ENCODE data around the gene FBXO48.
A peak's percentile ranks its signal among the peaks of the same experiment; 100 is the strongest.
"Not testable (repeated sequence)": the region's sequence is repeated elsewhere in the genome, so short reads cannot be mapped to it uniquely, and the experiment has no call there.

Gene FBXO48

GRCh38 chr2:68463287-68463877 is 3.7 kb downstream of the FBXO48 start:
- no peak for TF ChIP-seq ZNF274 (IDR thresholded peaks at IDR 0.05; ENCODE audit: low read depth, low read length)
- H3K4me3 ChIP-seq (ENCODE audit: low read length), result no peak overlapping the region

GRCh38 chr2:68458981-68459380 is 8.1 kb downstream of the FBXO48 start:
- TF ChIP-seq ZNF274 (IDR thresholded peaks at IDR 0.05; ENCODE audit: low read depth, low read length), result no peak
- H3K4me3 ChIP-seq (ENCODE audit: low read length), result no peak overlapping the region

GRCh38 chr2:68456198-68456597 is 10.9 kb downstream of the FBXO48 start:
- no peak overlapping the region for H3K4me3 ChIP-seq (ENCODE audit: low read length)
- no peak for TF ChIP-seq ZNF274 (IDR thresholded peaks at IDR 0.05; ENCODE audit: low read depth, low read length)

- no peak for TF ChIP-seq ZNF274 (IDR thresholded peaks at IDR 0.05; ENCODE audit: low read depth, low read length)
- no peak overlapping the region for H3K4me3 ChIP-seq (ENCODE audit: low read length)
Measured at GRCh38 chr2:68454719-68455118, 12.4 kb downstream of the FBXO48 start.

- no peak overlapping the region for H3K4me3 ChIP-seq (ENCODE audit: low read length)
- no peak for TF ChIP-seq ZNF274 (IDR thresholded peaks at IDR 0.05; ENCODE audit: low read depth, low read length)
Measured at GRCh38 chr2:68453761-68454360, 13.2 kb downstream of the FBXO48 start.

- H3K4me3 ChIP-seq (ENCODE audit: low read length), result no peak overlapping the region
- TF ChIP-seq ZNF274 (IDR thresholded peaks at IDR 0.05; ENCODE audit: low read depth, low read length), result no peak
Measured at GRCh38 chr2:68452158-68452900, 14.8 kb downstream of the FBXO48 start.

GRCh38 chr2:68448671-68449653 is 18.1 kb downstream of the FBXO48 start:
- TF ChIP-seq ZNF274 (IDR thresholded peaks at IDR 0.05; ENCODE audit: low read depth, low read length), result no peak

GRCh38 chr2:68447118-68447517 is 20.0 kb downstream of the FBXO48 start:
- no peak overlapping the region for H3K4me3 ChIP-seq (ENCODE audit: low read length)
- TF ChIP-seq ZNF274 (IDR thresholded peaks at IDR 0.05; ENCODE audit: low read depth, low read length), result no peak

More at GRCh38 chr2:68448671-68449653, 18.1 kb downstream of the FBXO48 start:
- H3K4me3 ChIP-seq (ENCODE audit: low read length), result no peak overlapping the region

GRCh38 chr2:68446425-68446824 is 20.7 kb downstream of the FBXO48 start:
- H3K4me3 ChIP-seq (ENCODE audit: low read length), result not testable (repeated sequence)

GRCh38 chr2:68441994-68442322 is 25.1 kb downstream of the FBXO48 start:
- H3K4me3 ChIP-seq (ENCODE audit: low read length), result no peak overlapping the region
- no peak for TF ChIP-seq ZNF274 (IDR thresholded peaks at IDR 0.05; ENCODE audit: low read depth, low read length)

GRCh38 chr2:68441179-68441993 is 25.7 kb downstream of the FBXO48 start:
- TF ChIP-seq ZNF274 (IDR thresholded peaks at IDR 0.05; ENCODE audit: low read depth, low read length), result no peak
- no peak overlapping the region for H3K4me3 ChIP-seq (ENCODE audit: low read length)

GRCh38 chr2:68438455-68439303 is 28.4 kb downstream of the FBXO48 start:
- peak overlapping the region; percentile 42; the same call in 1 of the 2 replicates for H3K4me3 ChIP-seq (ENCODE audit: low read length)
- TF ChIP-seq ZNF274 (IDR thresholded peaks at IDR 0.05; ENCODE audit: low read depth, low read length), result no peak

GRCh38 chr2:68436270-68436669 is 30.8 kb downstream of the FBXO48 start:
- no peak for TF ChIP-seq ZNF274 (IDR thresholded peaks at IDR 0.05; ENCODE audit: low read depth, low read length)

More at GRCh38 chr2:68436270-68436669, 30.8 kb downstream of the FBXO48 start:
- H3K4me3 ChIP-seq (ENCODE audit: low read length), result no peak overlapping the region

Data from GM08714 (cell line).